Measurements from ENCODE around the gene ANXA9. TPM values are rescaled to one million over a fixed set of nuclear protein-coding genes. Genes with fewer than 3 reads are reported as not detected.

The ANXA9 gene
- total RNA-seq, 1 donor from 2014 or later = not detected

- peaks cover 3% of the 10 kb centered on the region for H3K4me1 ChIP-seq
- H3K9me3 ChIP-seq (ENCODE audit: low read depth) = no peaks in the 10 kb centered on the region
- H3K4me3 Mint-ChIP-seq = no peak overlapping the region
- no peaks in the 10 kb centered on the region for H3K36me3 ChIP-seq
- no peaks in the 10 kb centered on the region for H3F3A ChIP-seq (ENCODE audit: low read depth)
- H3K27me3 ChIP-seq = no peaks in the 10 kb centered on the region
- TF ChIP-seq EZH2phosphoT487 (IDR thresholded peaks at IDR 0.05) (no peak), EZH2 (IDR thresholded peaks at IDR 0.05) (no peak), CTCF (IDR thresholded peaks at IDR 0.05) (no peak)
- no peaks in the 10 kb centered on the region for H3K9me3 Mint-ChIP-seq
- peaks cover 18% of the 10 kb centered on the region for H3K36me3 Mint-ChIP-seq
- H3K27ac Mint-ChIP-seq = no peak overlapping the region
- H3K27ac ChIP-seq = no peak overlapping the region
- no peaks in the 10 kb centered on the region for H4K20me1 ChIP-seq (ENCODE audit: low read depth)
- no peaks in the 10 kb centered on the region for H3K79me2 ChIP-seq (ENCODE audit: low read depth)
- H3K4me3 ChIP-seq = no peak overlapping the region
- peaks cover 3% of the 10 kb centered on the region for H3K27me3 Mint-ChIP-seq (ENCODE audit: insufficient read depth, low read depth)
- H2AFZ ChIP-seq (replicated peaks) = no peak overlapping the region
- H3K9ac ChIP-seq = no peak overlapping the region
- H3K4me2 ChIP-seq = no peak overlapping the region
- no peak for DNase-seq (ENCODE audit: low spot score)
- peaks cover 20% of the 10 kb centered on the region for H3K4me1 Mint-ChIP-seq
Measured at GRCh38 chr1:151000408-151000807, 18.3 kb downstream of the ANXA9 start.

- no peak overlapping the region for H3K4me3 ChIP-seq
- Mint-ChIP-seq H3K27me3 (ENCODE audit: insufficient read depth, low read depth) (peaks cover 3% of the 10 kb centered on the region), H3K36me3 (peaks cover 18% of the 10 kb centered on the region), H3K9me3 (no peaks in the 10 kb centered on the region), H3K27ac (no peak overlapping the region), H3K4me1 (peaks cover 26% of the 10 kb centered on the region), H3K4me3 (no peak overlapping the region)
- no peak overlapping the region for H2AFZ ChIP-seq (replicated peaks)
- H3K27ac ChIP-seq = no peak overlapping the region
- no peak overlapping the region for H3K4me2 ChIP-seq
- no peaks in the 10 kb centered on the region for H3K27me3 ChIP-seq
- H4K20me1 ChIP-seq (ENCODE audit: low read depth) = no peaks in the 10 kb centered on the region
- H3F3A ChIP-seq (ENCODE audit: low read depth) = peaks cover 10% of the 10 kb centered on the region
- no peak for DNase-seq (ENCODE audit: low spot score)
- TF ChIP-seq CTCF (IDR thresholded peaks at IDR 0.05) (no peak), EZH2phosphoT487 (IDR thresholded peaks at IDR 0.05) (no peak), EZH2 (IDR thresholded peaks at IDR 0.05) (no peak)
- peaks cover 6% of the 10 kb centered on the region for H3K4me1 ChIP-seq
- H3K36me3 ChIP-seq = no peaks in the 10 kb centered on the region
- no peak overlapping the region for H3K9ac ChIP-seq
- no peaks in the 10 kb centered on the region for H3K9me3 ChIP-seq (ENCODE audit: low read depth)
- H3K79me2 ChIP-seq (ENCODE audit: low read depth) = no peaks in the 10 kb centered on the region
Measured at GRCh38 chr1:151001602-151002001, 19.5 kb downstream of the ANXA9 start.

GRCh38 chr1:151002051-151002450 lies 20.0 kb downstream of the ANXA9 start:
- no peak overlapping the region for H3K27ac Mint-ChIP-seq
- Histone ChIP-seq H3K4me1 (peaks cover 8% of the 10 kb centered on the region), H3F3A (ENCODE audit: low read depth) (peaks cover 15% of the 10 kb centered on the region), H3K27ac (no peak overlapping the region), H3K4me2 (no peak overlapping the region), H3K4me3 (no peak overlapping the region), H3K79me2 (ENCODE audit: low read depth) (no peaks in the 10 kb centered on the region), H3K27me3 (no peaks in the 10 kb centered on the region), H3K9ac (no peak overlapping the region), H3K9me3 (ENCODE audit: low read depth) (no peaks in the 10 kb centered on the region), H4K20me1 (ENCODE audit: low read depth) (no peaks in the 10 kb centered on the region), H3K36me3 (no peaks in the 10 kb centered on the region), H2AFZ (replicated peaks) (no peak overlapping the region)
- DNase-seq (ENCODE audit: low spot score) = no peak
- peaks cover 18% of the 10 kb centered on the region for H3K36me3 Mint-ChIP-seq
- H3K27me3 Mint-ChIP-seq (ENCODE audit: insufficient read depth, low read depth) = peaks cover 4% of the 10 kb centered on the region
- TF ChIP-seq EZH2 (IDR thresholded peaks at IDR 0.05) (no peak), EZH2phosphoT487 (IDR thresholded peaks at IDR 0.05) (no peak), CTCF (IDR thresholded peaks at IDR 0.05) (no peak)
- H3K4me3 Mint-ChIP-seq = no peak overlapping the region
- H3K4me1 Mint-ChIP-seq = peaks cover 30% of the 10 kb centered on the region
- no peaks in the 10 kb centered on the region for H3K9me3 Mint-ChIP-seq
